Measurements from ENCODE around the gene CAMSAP2.

The CAMSAP2 gene

GRCh38 chr1:200887772-200888348 lies 149.2 kb downstream of the CAMSAP2 start:
- peak overlapping the region; percentile 24 for H3K4me3 ChIP-seq (ENCODE audit: insufficient read depth, low read depth, low read length, poor library complexity, severe bottlenecking)
- H3K27me3 ChIP-seq (replicated peaks; ENCODE audit: control insufficient read depth, insufficient read depth, low read length, poor library complexity, severe bottlenecking), result no peaks in the 10 kb centered on the region
- H3K4me1 ChIP-seq (ENCODE audit: control insufficient read depth, insufficient read depth, low read length, poor library complexity, severe bottlenecking), result peaks cover 42% of the 10 kb centered on the region
- H3K27ac ChIP-seq (ENCODE audit: insufficient read depth, low read length, poor library complexity, severe bottlenecking), result peak overlapping the region; percentile 58
- H3K36me3 ChIP-seq (ENCODE audit: control insufficient read depth, insufficient read depth, low read length), result no peaks in the 10 kb centered on the region
- DNase-seq, result no peak
- H3K9me3 ChIP-seq (ENCODE audit: control insufficient read depth, low read length), result no peaks in the 10 kb centered on the region

- H3K36me3 ChIP-seq (ENCODE audit: control insufficient read depth, insufficient read depth, low read length), result no peaks in the 10 kb centered on the region
- peak overlapping the region; percentile 13 for H3K4me3 ChIP-seq (ENCODE audit: insufficient read depth, low read depth, low read length, poor library complexity, severe bottlenecking)
- DNase-seq, result peak; percentile 62 to 70 (median 64)
- peaks cover 42% of the 10 kb centered on the region for H3K4me1 ChIP-seq (ENCODE audit: control insufficient read depth, insufficient read depth, low read length, poor library complexity, severe bottlenecking)
- H3K9me3 ChIP-seq (ENCODE audit: control insufficient read depth, low read length), result no peaks in the 10 kb centered on the region
- H3K27ac ChIP-seq (ENCODE audit: insufficient read depth, low read length, poor library complexity, severe bottlenecking), result peak overlapping the region; percentile 58
- no peaks in the 10 kb centered on the region for H3K27me3 ChIP-seq (replicated peaks; ENCODE audit: control insufficient read depth, insufficient read depth, low read length, poor library complexity, severe bottlenecking)
Measured at GRCh38 chr1:200888349-200888838, 149.7 kb downstream of the CAMSAP2 start.

- Histone ChIP-seq H3K27ac (ENCODE audit: insufficient read depth, low read length, poor library complexity, severe bottlenecking) (no peak overlapping the region), H3K9me3 (ENCODE audit: control insufficient read depth, low read length) (no peaks in the 10 kb centered on the region), H3K27me3 (replicated peaks; ENCODE audit: control insufficient read depth, insufficient read depth, low read length, poor library complexity, severe bottlenecking) (no peaks in the 10 kb centered on the region), H3K4me3 (ENCODE audit: insufficient read depth, low read depth, low read length, poor library complexity, severe bottlenecking) (no peak overlapping the region), H3K36me3 (ENCODE audit: control insufficient read depth, insufficient read depth, low read length) (no peaks in the 10 kb centered on the region), H3K4me1 (ENCODE audit: control insufficient read depth, insufficient read depth, low read length, poor library complexity, severe bottlenecking) (peaks cover 38% of the 10 kb centered on the region)
- no peak for DNase-seq
Measured at GRCh38 chr1:200889571-200889970, 150.9 kb downstream of the CAMSAP2 start.

GRCh38 chr1:200890027-200890426 lies 151.3 kb downstream of the CAMSAP2 start:
- no peaks in the 10 kb centered on the region for H3K9me3 ChIP-seq (ENCODE audit: control insufficient read depth, low read length)
- no peak for DNase-seq
- H3K27me3 ChIP-seq (replicated peaks; ENCODE audit: control insufficient read depth, insufficient read depth, low read length, poor library complexity, severe bottlenecking), result no peaks in the 10 kb centered on the region
- H3K4me3 ChIP-seq (ENCODE audit: insufficient read depth, low read depth, low read length, poor library complexity, severe bottlenecking), result no peak overlapping the region
- no peak overlapping the region for H3K27ac ChIP-seq (ENCODE audit: insufficient read depth, low read length, poor library complexity, severe bottlenecking)
- peaks cover 38% of the 10 kb centered on the region for H3K4me1 ChIP-seq (ENCODE audit: control insufficient read depth, insufficient read depth, low read length, poor library complexity, severe bottlenecking)
- no peaks in the 10 kb centered on the region for H3K36me3 ChIP-seq (ENCODE audit: control insufficient read depth, insufficient read depth, low read length)

- H3K27ac ChIP-seq (ENCODE audit: insufficient read depth, low read length, poor library complexity, severe bottlenecking), result peak overlapping the region; percentile 22
- no peaks in the 10 kb centered on the region for H3K27me3 ChIP-seq (replicated peaks; ENCODE audit: control insufficient read depth, insufficient read depth, low read length, poor library complexity, severe bottlenecking)
- no peaks in the 10 kb centered on the region for H3K36me3 ChIP-seq (ENCODE audit: control insufficient read depth, insufficient read depth, low read length)
- H3K4me1 ChIP-seq (ENCODE audit: control insufficient read depth, insufficient read depth, low read length, poor library complexity, severe bottlenecking), result peaks cover 38% of the 10 kb centered on the region
- DNase-seq, result no peak
- H3K9me3 ChIP-seq (ENCODE audit: control insufficient read depth, low read length), result no peaks in the 10 kb centered on the region
- peak overlapping the region; percentile 69 for H3K4me3 ChIP-seq (ENCODE audit: insufficient read depth, low read depth, low read length, poor library complexity, severe bottlenecking)
Measured at GRCh38 chr1:200890818-200891773, 152.4 kb downstream of the CAMSAP2 start.

- H3K27me3 ChIP-seq (replicated peaks; ENCODE audit: control insufficient read depth, insufficient read depth, low read length, poor library complexity, severe bottlenecking), result no peaks in the 10 kb centered on the region
- H3K9me3 ChIP-seq (ENCODE audit: control insufficient read depth, low read length), result no peaks in the 10 kb centered on the region
- H3K4me1 ChIP-seq (ENCODE audit: control insufficient read depth, insufficient read depth, low read length, poor library complexity, severe bottlenecking), result peaks cover 38% of the 10 kb centered on the region
- no peak for DNase-seq
- H3K4me3 ChIP-seq (ENCODE audit: insufficient read depth, low read depth, low read length, poor library complexity, severe bottlenecking), result peak overlapping the region; percentile 69
- H3K36me3 ChIP-seq (ENCODE audit: control insufficient read depth, insufficient read depth, low read length), result no peaks in the 10 kb centered on the region
- H3K27ac ChIP-seq (ENCODE audit: insufficient read depth, low read length, poor library complexity, severe bottlenecking), result no peak overlapping the region
Measured at GRCh38 chr1:200891774-200892157, 153.1 kb downstream of the CAMSAP2 start.

GRCh38 chr1:200892546-200892945 lies 153.9 kb downstream of the CAMSAP2 start:
- H3K27me3 ChIP-seq (replicated peaks; ENCODE audit: control insufficient read depth, insufficient read depth, low read length, poor library complexity, severe bottlenecking), result no peaks in the 10 kb centered on the region
- no peak overlapping the region for H3K27ac ChIP-seq (ENCODE audit: insufficient read depth, low read length, poor library complexity, severe bottlenecking)
- H3K36me3 ChIP-seq (ENCODE audit: control insufficient read depth, insufficient read depth, low read length), result no peaks in the 10 kb centered on the region
- no peak for DNase-seq
- H3K4me1 ChIP-seq (ENCODE audit: control insufficient read depth, insufficient read depth, low read length, poor library complexity, severe bottlenecking), result peaks cover 38% of the 10 kb centered on the region
- H3K4me3 ChIP-seq (ENCODE audit: insufficient read depth, low read depth, low read length, poor library complexity, severe bottlenecking), result no peak overlapping the region
- no peaks in the 10 kb centered on the region for H3K9me3 ChIP-seq (ENCODE audit: control insufficient read depth, low read length)

- Histone ChIP-seq H3K27ac (ENCODE audit: insufficient read depth, low read length, poor library complexity, severe bottlenecking) (no peak overlapping the region), H3K36me3 (ENCODE audit: control insufficient read depth, insufficient read depth, low read length) (no peaks in the 10 kb centered on the region), H3K4me3 (ENCODE audit: insufficient read depth, low read depth, low read length, poor library complexity, severe bottlenecking) (no peak overlapping the region), H3K27me3 (replicated peaks; ENCODE audit: control insufficient read depth, insufficient read depth, low read length, poor library complexity, severe bottlenecking) (no peaks in the 10 kb centered on the region), H3K4me1 (ENCODE audit: control insufficient read depth, insufficient read depth, low read length, poor library complexity, severe bottlenecking) (peaks cover 35% of the 10 kb centered on the region), H3K9me3 (ENCODE audit: control insufficient read depth, low read length) (no peaks in the 10 kb centered on the region)
- DNase-seq, result no peak
Measured at GRCh38 chr1:200892958-200893357, 154.3 kb downstream of the CAMSAP2 start.

GRCh38 chr1:200893411-200893901 lies 154.8 kb downstream of the CAMSAP2 start:
- Histone ChIP-seq H3K4me3 (ENCODE audit: insufficient read depth, low read depth, low read length, poor library complexity, severe bottlenecking) (no peak overlapping the region), H3K27ac (ENCODE audit: insufficient read depth, low read length, poor library complexity, severe bottlenecking) (no peak overlapping the region), H3K9me3 (ENCODE audit: control insufficient read depth, low read length) (no peaks in the 10 kb centered on the region), H3K27me3 (replicated peaks; ENCODE audit: control insufficient read depth, insufficient read depth, low read length, poor library complexity, severe bottlenecking) (no peaks in the 10 kb centered on the region), H3K4me1 (ENCODE audit: control insufficient read depth, insufficient read depth, low read length, poor library complexity, severe bottlenecking) (peaks cover 30% of the 10 kb centered on the region), H3K36me3 (ENCODE audit: control insufficient read depth, insufficient read depth, low read length) (no peaks in the 10 kb centered on the region)
- no peak for DNase-seq
